Naive thymus-derived CD4-positive, alpha-beta T cell (primary cell): ENCODE data around the gene APOA4. TPM values are rescaled to one million over a fixed set of nuclear protein-coding genes. Genes with fewer than 3 reads are reported as not detected.

Experiments
- ATAC-seq: fragments of 150-1000 bp; cut with Tn5 transposase; 2 replicates; pipeline ENCODE4 v1.10.0; 2021; ENCODE audit warnings: mild to moderate bottlenecking, moderate library complexity
- CTCF ChIA-PET: fragments of 350-600 bp; sonication (Branson Sonifier 250); formaldehyde crosslinking; loops from one replicate; lab custom pipeline; 2021; ENCODE audit warnings: antibody characterized with exemption; lab: Charles Lee
- POLR2A ChIA-PET: fragments of 350-600 bp; sonication (Branson Sonifier 250); formaldehyde crosslinking; loops from one replicate; lab custom pipeline; 2021; ENCODE audit warnings: antibody characterized with exemption, inconsistent platforms; lab: Charles Lee
- DNase-seq, 9 donors: peaks; one replicate each; pipeline versions ENCODE4 v3.0.0 to v3.0.0-alpha.2; 2020 to 2022; ENCODE audit warnings: mixed read lengths in 1 of 9
- H3K27ac ChIP-seq: one replicate; pipeline ENCODE4 v1.7.0; 2013; ENCODE audit warnings: mild to moderate bottlenecking, low read depth, low read length, moderate library complexity
- H3K27me3 ChIP-seq, 2 donors: one replicate each; pipeline ENCODE4 v1.7.0; 2013; ENCODE audit warnings: low read length in 2 of 2, mild to moderate bottlenecking in 2 of 2, moderate library complexity in 2 of 2; ENCODE audit not compliant: control insufficient read depth in 2 of 2, insufficient read depth in 2 of 2
- H3K36me3 ChIP-seq, 3 experiments: 1 replicate in 2 of 3; 2 replicates in 1 of 3; pipeline ENCODE4 v1.7.0; 2013; ENCODE audit warnings: low read length in 3 of 3, mild to moderate bottlenecking in 3 of 3, moderate library complexity in 1 of 3; ENCODE audit not compliant: insufficient read depth in 3 of 3, control insufficient read depth in 2 of 3
- H3K4me1 ChIP-seq, 2 donors: one replicate each; pipeline ENCODE4 v1.7.0; 2013; ENCODE audit warnings: low read length in 2 of 2, mild to moderate bottlenecking in 2 of 2, moderate library complexity in 1 of 2; ENCODE audit not compliant: control insufficient read depth in 2 of 2, insufficient read depth in 2 of 2
- H3K4me3 ChIP-seq: 2 replicates; pipeline ENCODE4 v1.7.0; 2013; ENCODE audit warnings: mild to moderate bottlenecking, low read length
- H3K9me3 ChIP-seq, 3 experiments: 1 replicate in 2 of 3; 2 replicates in 1 of 3; pipeline ENCODE4 v1.7.0; 2013; ENCODE audit warnings: low read length in 3 of 3; ENCODE audit not compliant: control insufficient read depth in 2 of 3
- H3K27ac Mint-ChIP-seq, 9 donors: one replicate each; pipeline ENCODE4 v1.8.0; 2020 to 2022; ENCODE audit warnings: mixed read lengths in 9 of 9, mild to moderate bottlenecking in 8 of 9, moderate library complexity in 5 of 9, inconsistent platforms in 2 of 9
- H3K27me3 Mint-ChIP-seq, 5 donors: one replicate each; pipeline ENCODE4 v1.8.0; 2021 to 2022; ENCODE audit warnings: mixed read lengths in 5 of 5, mild to moderate bottlenecking in 1 of 5
- H3K36me3 Mint-ChIP-seq, 5 donors: one replicate each; pipeline ENCODE4 v1.8.0; 2020 to 2022; ENCODE audit warnings: mixed read lengths in 5 of 5, mild to moderate bottlenecking in 3 of 5, inconsistent platforms in 1 of 5
- H3K4me1 Mint-ChIP-seq, 7 donors: one replicate each; pipeline ENCODE4 v1.8.0; 2020 to 2022; ENCODE audit warnings: mixed read lengths in 7 of 7, mild to moderate bottlenecking in 3 of 7, inconsistent platforms in 1 of 7
- H3K4me3 Mint-ChIP-seq, 10 donors: one replicate each; pipeline ENCODE4 v1.8.0; 2020 to 2022; ENCODE audit warnings: mild to moderate bottlenecking in 10 of 10, mixed read lengths in 10 of 10, moderate library complexity in 6 of 10, inconsistent platforms in 2 of 10
- H3K9me3 Mint-ChIP-seq, 11 donors: one replicate each; pipeline ENCODE4 v1.8.0; 2020 to 2022; ENCODE audit warnings: mixed read lengths in 11 of 11, mild to moderate bottlenecking in 4 of 11, inconsistent platforms in 1 of 11, moderate library complexity in 1 of 11
- intact Hi-C, 2 donors: fragments of 100-400 bp; cut with micrococcal nuclease; formaldehyde crosslinking; loops; one replicate each; pipeline ENCODE4 v1.15.1; 2023
- polyA plus RNA-seq, 2 donors: library from polyadenylated mRNA; unstranded; fragments of 300-500 nt; fragmentation: Illumina TruSeq; gene quantifications; one replicate each; pipeline ENCODE4 v1.2.3, GENCODE V29; 2021
- total RNA-seq, 6 experiments: library from RNA in 5 of 6; stranded (reverse) in 5 of 6; gene quantifications; 1 replicate in 5 of 6; 2 replicates in 1 of 6; pipeline ENCODE4 v1.2.3 and lab custom pipeline; 2021 to 2026

Gene APOA4
- total and polyA plus RNA-seq, 7 experiments from 2014 or later, result not detected

GRCh38 chr11:116813781-116814471 is 9.2 kb downstream of the APOA4 start:
- Mint-ChIP-seq H3K4me3 (no peak overlapping the region), H3K36me3 (no peaks in the 10 kb centered on the region), H3K9me3 (no peaks in the 10 kb centered on the region), H3K27ac (no peak overlapping the region), H3K27me3 (peaks cover 0 to 12% (median 0%) of the 10 kb centered on the region in 5 donors), H3K4me1 (no peaks in the 10 kb centered on the region)
- no peaks in the 10 kb centered on the region for H3K27me3 ChIP-seq
- H3K4me3 ChIP-seq, result no peak overlapping the region
- no peaks in the 10 kb centered on the region for H3K4me1 ChIP-seq
- DNase-seq (no peak), ATAC-seq (no peak)
- no peak overlapping the region for H3K27ac ChIP-seq
- intact Hi-C loops, result no loop called here
- ChIA-PET CTCF (interaction anchor here (0.6 to 1.9 kb wide), 3 partner anchors 22 to 408 kb away, joined by 4 to 7 read pairs (median 4); partner anchors contain the start of gene APOA5), POLR2A (interaction anchor here (0.6 kb wide), 1 partner anchor 238 kb away, joined by 3 read pairs; no protein-coding TSS in a partner anchor)
- H3K9me3 ChIP-seq, result no peaks in the 10 kb centered on the region
- H3K36me3 ChIP-seq, result no peaks in the 10 kb centered on the region

- POLR2A ChIA-PET, result no interaction called here
Measured at GRCh38 chr11:116813170-116813569, 9.9 kb downstream of the APOA4 start.

GRCh38 chr11:116812109-116812508 is 11.0 kb downstream of the APOA4 start:
- ChIA-PET POLR2A (no interaction called here), CTCF (interaction anchor here (1.9 kb wide), 1 partner anchor 21 kb away, joined by 7 read pairs; the partner anchor contains the start of gene APOA5)
- Mint-ChIP-seq H3K27ac (no peak overlapping the region), H3K4me3 (no peak overlapping the region), H3K9me3 (no peaks in the 10 kb centered on the region), H3K4me1 (no peaks in the 10 kb centered on the region), H3K36me3 (no peaks in the 10 kb centered on the region), H3K27me3 (peaks cover 0 to 12% (median 0%) of the 10 kb centered on the region in 5 donors)
- Histone ChIP-seq H3K36me3 (no peaks in the 10 kb centered on the region), H3K4me3 (no peak overlapping the region), H3K4me1 (no peaks in the 10 kb centered on the region), H3K27me3 (no peaks in the 10 kb centered on the region), H3K9me3 (no peaks in the 10 kb centered on the region), H3K27ac (no peak overlapping the region)
- no peak for DNase-seq
- intact Hi-C loops, result no loop called here
- ATAC-seq, result no peak

More at GRCh38 chr11:116813170-116813569, 9.9 kb downstream of the APOA4 start:
- Histone ChIP-seq H3K36me3 (no peaks in the 10 kb centered on the region), H3K4me1 (no peaks in the 10 kb centered on the region), H3K27ac (no peak overlapping the region), H3K9me3 (no peaks in the 10 kb centered on the region), H3K27me3 (no peaks in the 10 kb centered on the region), H3K4me3 (no peak overlapping the region)
- peaks cover 0 to 12% (median 0%) of the 10 kb centered on the region in 5 donors for H3K27me3 Mint-ChIP-seq
- H3K36me3 Mint-ChIP-seq, result no peaks in the 10 kb centered on the region
- CTCF ChIA-PET, result interaction anchor here (0.6 to 1.9 kb wide), 3 partner anchors 22 to 409 kb away, joined by 4 to 7 read pairs (median 4); partner anchors contain the start of gene APOA5
- no peak for ATAC-seq
- intact Hi-C loops, result no loop called here
- no peak overlapping the region for H3K4me3 Mint-ChIP-seq
- no peak overlapping the region for H3K27ac Mint-ChIP-seq
- no peaks in the 10 kb centered on the region for H3K9me3 Mint-ChIP-seq
- no peak for DNase-seq
- no peaks in the 10 kb centered on the region for H3K4me1 Mint-ChIP-seq

- no peaks in the 10 kb centered on the region for H3K9me3 Mint-ChIP-seq
- Histone ChIP-seq H3K36me3 (no peaks in the 10 kb centered on the region), H3K27me3 (no peaks in the 10 kb centered on the region), H3K9me3 (no peaks in the 10 kb centered on the region), H3K27ac (no peak overlapping the region), H3K4me3 (no peak overlapping the region), H3K4me1 (no peaks in the 10 kb centered on the region)
- DNase-seq (no peak), ATAC-seq (no peak)
- no peak overlapping the region for H3K4me3 Mint-ChIP-seq
- CTCF ChIA-PET, result no interaction called here
- H3K4me1 Mint-ChIP-seq, result no peaks in the 10 kb centered on the region
- H3K27me3 Mint-ChIP-seq, result peaks cover 0 to 16% (median 0%) of the 10 kb centered on the region in 5 donors
- POLR2A ChIA-PET, result interaction anchor here (1.2 kb wide), 1 partner anchor 24 kb away, joined by 3 read pairs; no protein-coding TSS in a partner anchor
- no peaks in the 10 kb centered on the region for H3K36me3 Mint-ChIP-seq
- intact Hi-C loops, result no loop called here
- no peak overlapping the region for H3K27ac Mint-ChIP-seq
Measured at GRCh38 chr11:116811194-116811593, 11.9 kb downstream of the APOA4 start.

GRCh38 chr11:116808262-116809175 is 14.6 kb downstream of the APOA4 start:
- Histone ChIP-seq H3K27me3 (no peaks in the 10 kb centered on the region), H3K4me1 (no peaks in the 10 kb centered on the region), H3K9me3 (no peaks in the 10 kb centered on the region), H3K27ac (no peak overlapping the region), H3K4me3 (no peak overlapping the region), H3K36me3 (no peaks in the 10 kb centered on the region)
- H3K27ac Mint-ChIP-seq, result no peak overlapping the region
- no peaks in the 10 kb centered on the region for H3K9me3 Mint-ChIP-seq
- ATAC-seq, result no peak
- no peaks in the 10 kb centered on the region for H3K4me1 Mint-ChIP-seq
- DNase-seq, result no peak
- H3K27me3 Mint-ChIP-seq, result peaks cover 0 to 15% (median 0%) of the 10 kb centered on the region in 5 donors
- ChIA-PET POLR2A (no interaction called here), CTCF (interaction anchor here (0.7 kb wide), 1 partner anchor 12 kb away, joined by 3 read pairs; no protein-coding TSS in a partner anchor)
- no peaks in the 10 kb centered on the region for H3K36me3 Mint-ChIP-seq
- intact Hi-C loops, result no loop called here
- H3K4me3 Mint-ChIP-seq, result no peak overlapping the region

GRCh38 chr11:116807601-116808261 is 15.4 kb downstream of the APOA4 start:
- no peaks in the 10 kb centered on the region for H3K36me3 ChIP-seq
- no peaks in the 10 kb centered on the region for H3K4me1 ChIP-seq
- peaks cover 0 to 18% (median 0%) of the 10 kb centered on the region in 5 donors for H3K27me3 Mint-ChIP-seq
- H3K27me3 ChIP-seq, result no peaks in the 10 kb centered on the region
- intact Hi-C loops, result no loop called here
- H3K9me3 ChIP-seq, result no peaks in the 10 kb centered on the region
- H3K27ac Mint-ChIP-seq, result peak overlapping the region in 1 of 9 donors; percentile 49
- CTCF ChIA-PET, result no interaction called here
- POLR2A ChIA-PET, result no interaction called here
- H3K4me1 Mint-ChIP-seq, result no peaks in the 10 kb centered on the region
- no peak overlapping the region for H3K27ac ChIP-seq
- H3K36me3 Mint-ChIP-seq, result no peaks in the 10 kb centered on the region
- H3K4me3 Mint-ChIP-seq, result no peak overlapping the region
- ATAC-seq, result no peak
- H3K9me3 Mint-ChIP-seq, result no peaks in the 10 kb centered on the region
- DNase-seq, result no peak
- H3K4me3 ChIP-seq, result no peak overlapping the region
